ENCODE data around the gene KCNH2.

Gene KCNH2

DNA sequence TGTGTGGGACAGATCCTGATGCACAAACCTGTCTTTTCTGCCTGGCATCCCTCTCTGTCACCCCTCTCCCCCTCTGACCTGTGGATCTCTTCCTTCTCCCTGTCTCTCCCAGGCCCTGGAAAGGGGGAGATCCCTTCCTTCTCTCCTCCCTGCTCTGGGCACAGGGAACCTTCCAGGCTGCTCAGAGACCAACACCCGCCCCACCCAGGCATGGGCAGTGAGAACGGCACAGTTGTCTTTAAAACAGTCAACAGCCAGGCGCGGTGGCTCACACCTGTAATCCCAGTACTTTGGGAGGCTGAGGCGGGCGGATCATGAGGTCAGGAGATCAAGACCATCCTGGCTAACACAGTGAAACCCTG is 34.7 kb downstream of the KCNH2 start:
- no peak overlapping the region for H3K27ac ChIP-seq
- H3K4me3 ChIP-seq, result no peak overlapping the region

GRCh38 chr7:150942591-150943452 is 35.3 kb downstream of the KCNH2 start:
- Histone ChIP-seq H3K4me3 (no peak overlapping the region), H3K27ac (no peak overlapping the region)

GRCh38 chr7:150942001-150942590 is 36.0 kb downstream of the KCNH2 start:
- Histone ChIP-seq H3K4me3 (no peak overlapping the region), H3K27ac (no peak overlapping the region)

DNA sequence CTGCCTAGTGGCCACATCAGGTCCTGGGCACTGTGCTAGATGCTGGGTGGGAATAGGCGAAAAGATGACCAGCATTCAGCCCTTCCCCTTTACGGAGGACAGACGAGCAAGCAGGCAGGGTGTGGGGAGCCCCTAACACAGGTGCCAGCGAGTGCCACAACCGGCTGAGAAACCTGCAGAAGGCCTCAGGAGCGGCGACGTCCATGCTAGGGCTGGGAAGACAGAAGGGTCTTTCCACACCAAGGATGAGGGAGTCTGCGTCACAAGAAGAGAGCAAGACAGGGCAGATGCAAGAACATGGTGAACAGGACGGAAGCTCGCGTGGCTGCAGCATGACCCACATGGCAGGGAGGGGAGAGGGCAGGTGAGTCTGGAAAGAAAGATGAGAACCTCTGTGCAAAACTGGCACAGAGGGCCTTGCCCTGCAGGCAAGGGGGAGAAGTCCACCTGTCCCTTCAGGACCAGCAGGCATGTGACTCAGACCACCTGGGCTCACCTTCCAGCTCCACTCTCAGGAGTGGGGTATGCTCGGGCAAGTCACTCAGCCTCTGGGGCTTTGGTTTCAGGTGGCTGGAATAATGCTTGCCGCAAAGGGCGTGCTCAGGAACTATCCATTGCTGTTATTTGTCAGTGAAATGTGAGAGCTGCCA is 36.6 kb downstream of the KCNH2 start:
- no peak overlapping the region for H3K27ac ChIP-seq
- H3K4me3 ChIP-seq, result no peak overlapping the region

GRCh38 chr7:150940431-150941102 is 37.6 kb downstream of the KCNH2 start:
- H3K4me3 ChIP-seq, result no peak overlapping the region
- no peak overlapping the region for H3K27ac ChIP-seq

DNA sequence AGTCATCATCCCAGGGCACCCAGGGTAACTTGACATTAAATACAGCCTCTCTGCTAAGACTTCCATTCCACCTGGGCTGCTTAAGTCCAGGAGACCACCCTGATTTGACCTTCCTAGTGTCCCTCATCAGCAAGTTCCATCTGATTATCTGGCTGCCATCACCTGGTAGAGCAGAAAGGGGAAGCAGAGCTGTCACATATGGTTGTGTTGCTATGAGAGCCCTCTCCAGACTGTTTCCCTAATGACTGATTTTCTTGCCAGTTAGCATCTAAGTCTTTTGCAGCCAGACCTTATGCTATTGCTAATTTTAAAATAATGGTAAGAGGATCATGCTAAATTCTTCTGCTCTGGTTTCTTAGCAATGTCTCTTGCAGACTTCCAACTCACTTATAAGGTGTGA is 38.7 kb downstream of the KCNH2 start:
- H3K4me3 ChIP-seq, result no peak overlapping the region
- H3K27ac ChIP-seq, result no peak overlapping the region

- H3K27ac ChIP-seq, result no peak overlapping the region
- no peak overlapping the region for H3K4me3 ChIP-seq
Measured at GRCh38 chr7:150939052-150939451, 39.1 kb downstream of the KCNH2 start.

DNA sequence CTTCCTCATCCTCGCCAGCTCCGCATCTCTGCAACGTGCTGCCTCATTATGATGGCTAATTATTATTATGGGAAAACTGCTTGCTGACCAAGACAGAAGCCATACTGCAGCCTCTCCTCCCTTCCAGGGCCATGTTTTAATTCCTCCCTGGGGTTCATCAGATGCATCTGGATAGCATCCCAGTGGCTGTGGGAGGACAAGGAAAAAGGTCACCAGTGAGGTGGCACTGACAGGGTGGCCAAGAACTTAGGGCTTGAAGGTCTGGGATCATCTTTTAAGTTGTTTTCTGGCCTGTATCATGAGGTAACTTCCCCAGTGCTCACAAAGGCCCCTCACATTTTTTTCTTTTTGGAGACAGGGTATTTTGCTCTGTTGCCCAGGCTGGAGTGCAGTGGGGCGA is 39.6 kb downstream of the KCNH2 start:
- Histone ChIP-seq H3K4me3 (no peak overlapping the region), H3K27ac (no peak overlapping the region)

DNA sequence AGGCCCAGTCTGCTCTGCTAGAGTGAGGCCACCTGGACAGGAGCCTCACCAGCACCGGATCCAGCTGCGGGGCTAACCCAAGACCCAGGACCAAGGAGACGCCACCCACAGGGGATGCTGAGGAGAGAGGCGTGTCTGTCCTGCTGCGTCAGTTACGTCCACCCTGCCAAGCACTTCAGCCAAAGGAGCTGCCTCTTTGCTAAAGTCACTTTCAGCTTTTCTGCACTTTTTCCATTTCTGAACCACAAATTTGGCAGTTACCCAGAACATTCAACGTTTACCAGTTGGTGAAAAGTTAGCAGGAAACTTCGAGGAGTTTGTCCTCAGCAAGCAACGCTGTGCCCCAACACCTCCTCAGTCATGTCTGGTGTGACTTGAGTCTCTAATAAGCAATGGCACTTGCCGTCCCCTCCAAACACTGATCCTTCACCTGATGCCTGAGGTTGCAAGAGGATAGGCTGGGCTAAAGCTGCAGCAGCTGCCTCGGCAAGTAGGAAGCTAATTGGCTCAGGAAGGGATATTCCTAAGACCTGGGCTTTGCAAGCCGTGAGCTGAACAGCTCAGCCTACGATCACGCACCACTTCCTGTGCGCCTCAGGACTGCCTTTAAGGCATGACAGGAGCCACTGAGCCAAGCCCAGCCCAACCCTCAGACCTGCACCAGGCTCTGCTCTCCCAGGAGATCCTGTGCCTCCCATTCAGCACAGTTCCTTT is 40.1 kb downstream of the KCNH2 start:
- Histone ChIP-seq H3K4me3 (no peak overlapping the region), H3K27ac (no peak overlapping the region)

- Histone ChIP-seq H3K27ac (no peak overlapping the region), H3K4me3 (no peak overlapping the region)
Measured at GRCh38 chr7:150936018-150936417, 42.1 kb downstream of the KCNH2 start.

GRCh38 chr7:150935149-150935548 is 43.0 kb downstream of the KCNH2 start:
- Histone ChIP-seq H3K4me3 (no peak overlapping the region), H3K27ac (no peak overlapping the region)

- H3K27ac ChIP-seq, result no peak overlapping the region
- H3K4me3 ChIP-seq, result no peak overlapping the region
Measured at GRCh38 chr7:150934045-150934766, 43.9 kb downstream of the KCNH2 start.

DNA sequence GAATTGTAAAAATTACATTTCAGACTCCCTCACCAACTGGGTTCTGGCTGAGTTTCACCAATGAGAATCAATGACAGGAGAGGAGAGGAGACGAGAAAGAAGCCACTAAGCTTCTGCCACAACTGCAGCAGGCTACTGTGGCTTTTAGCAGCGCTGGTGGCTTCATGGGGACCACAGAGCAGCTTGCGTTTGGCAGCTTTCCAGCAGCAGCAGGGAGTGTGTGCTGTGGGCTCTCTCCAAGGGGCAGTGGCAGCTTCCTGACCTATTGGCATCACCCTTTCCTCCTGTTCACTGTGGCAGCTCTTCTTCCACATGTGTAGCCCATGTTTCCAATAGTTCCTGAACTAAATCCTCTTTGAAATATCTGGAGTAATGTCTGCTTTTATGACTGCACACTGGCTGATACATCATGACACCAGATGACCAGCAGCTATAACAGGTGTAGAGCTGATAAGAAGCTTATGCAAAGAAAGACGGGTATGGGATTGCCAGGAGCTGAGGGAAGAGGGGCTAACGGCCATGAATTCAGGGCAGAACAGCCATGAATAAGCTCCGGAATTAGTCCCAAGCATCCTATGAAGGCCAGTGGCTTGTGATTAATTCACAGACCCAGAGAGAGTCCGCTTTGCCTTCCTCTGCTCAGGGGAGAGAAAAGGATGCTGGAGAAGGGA is 46.8 kb downstream of the KCNH2 start:
- no peak overlapping the region for H3K27ac ChIP-seq
- H3K4me3 ChIP-seq, result no peak overlapping the region

DNA sequence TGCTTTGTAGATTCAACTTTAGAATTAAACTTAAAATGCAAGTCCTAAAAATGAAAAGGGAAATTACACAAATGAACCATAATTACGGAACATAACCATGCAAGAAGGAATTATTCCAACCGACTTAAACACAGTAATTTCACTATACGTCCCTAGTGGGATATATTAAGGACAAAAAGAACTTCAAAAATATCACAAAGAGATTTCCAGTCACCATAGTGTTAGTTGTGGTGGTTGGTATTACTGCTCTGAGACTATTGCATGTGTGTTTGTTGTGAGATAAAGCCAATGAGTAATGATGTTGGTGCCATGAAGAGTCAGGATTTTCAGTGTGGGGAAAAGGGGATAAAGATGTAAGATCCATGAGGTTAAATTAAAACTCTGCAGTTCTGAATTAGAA is 49.6 kb downstream of the KCNH2 start:
- H3K4me3 ChIP-seq, result no peak overlapping the region

GRCh38 chr7:150927956-150928344 is 50.2 kb downstream of the KCNH2 start:
- Histone ChIP-seq H3K27ac (no peak overlapping the region), H3K4me3 (no peak overlapping the region)

More for the DNA sequence above, 49.6 kb downstream of the KCNH2 start:
- no peak overlapping the region for H3K27ac ChIP-seq

GRCh38 chr7:150927157-150927955 is 50.8 kb downstream of the KCNH2 start:
- H3K27ac ChIP-seq, result no peak overlapping the region

GRCh38 chr7:150926066-150926465 is 52.1 kb downstream of the KCNH2 start:
- no peak overlapping the region for H3K27ac ChIP-seq
- H3K4me3 ChIP-seq, result no peak overlapping the region

More at GRCh38 chr7:150927157-150927955, 50.8 kb downstream of the KCNH2 start:
- no peak overlapping the region for H3K4me3 ChIP-seq

- H3K27ac ChIP-seq, result no peak overlapping the region
- H3K4me3 ChIP-seq, result no peak overlapping the region
Measured at GRCh38 chr7:150924369-150924781, 53.7 kb downstream of the KCNH2 start.

Data from skin epidermis (tissue), 12 donors.